Thoracic aorta (tissue), 2 donors: ENCODE measurements around the gene GPR162. TPM values are rescaled to one million over a fixed set of nuclear protein-coding genes. Genes with fewer than 3 reads are reported as not detected.

Source experiments
- ATAC-seq: fragments of 150-250 bp; one replicate; pipeline ENCODE4 v1.8.0; 2017; ENCODE audit warnings: low read depth; ENCODE audit not compliant: insufficient number of reproducible peaks, low FRiP score
- DNase-seq: peaks from one replicate; pipeline ENCODE4 v3.0.0-alpha.2; 2020; ENCODE audit warnings: low spot score
- H3K27ac ChIP-seq, 2 donors: fragments of 200-600 bp; sonication (generic); 1 replicate in 1 of 2; 2 replicates in 1 of 2; pipeline ENCODE4 v1.5.1; 2016; ENCODE audit warnings: mild to moderate bottlenecking in 2 of 2, moderate library complexity in 2 of 2
- H3K27me3 ChIP-seq: fragments of 200-600 bp; sonication (generic); replicated peaks from 2 replicates; pipeline ENCODE4 v1.6.0; 2016; ENCODE audit warnings: mild to moderate bottlenecking; ENCODE audit not compliant: insufficient read depth
- H3K36me3 ChIP-seq: fragments of 200-600 bp; sonication (generic); one replicate; pipeline ENCODE4 v1.5.1; 2016
- H3K4me1 ChIP-seq, 2 donors: fragments of 200-600 bp; sonication (generic); 1 replicate in 1 of 2; 2 replicates in 1 of 2; pipeline versions ENCODE4 v1.5.1 to v1.6.0; 2016; ENCODE audit warnings: low read depth in 2 of 2, mild to moderate bottlenecking in 1 of 2; ENCODE audit not compliant: control insufficient read depth in 1 of 2
- H3K4me3 ChIP-seq: fragments of 200-600 bp; sonication (generic); 2 replicates; pipeline ENCODE4 v1.5.1; 2016; ENCODE audit warnings: mild to moderate bottlenecking
- H3K9me3 ChIP-seq: fragments of 200-600 bp; sonication (generic); 2 replicates; pipeline ENCODE4 v1.5.1; 2016
- CTCF ChIP-seq: fragments of 200-600 bp; sonication (generic); IDR thresholded peaks from one replicate; pipeline ENCODE4 v1.5.1; 2019; ENCODE audit warnings: antibody characterized with exemption
- total RNA-seq, 2 donors: library from RNA; depleted of rRNA; stranded (reverse); fragments of >200 nt; gene quantifications; one replicate each; pipeline versions ENCODE4 v1.1.0 to v1.2.3, GENCODE V29; 2016

Gene GPR162
- total RNA-seq, 2 donors from 2014 or later: 1.1 to 3.1 TPM

- no peak for TF ChIP-seq CTCF
These were observed 960 bp downstream of the GPR162 start for GRCh38 chr12:6822426-6823135.

DNA sequence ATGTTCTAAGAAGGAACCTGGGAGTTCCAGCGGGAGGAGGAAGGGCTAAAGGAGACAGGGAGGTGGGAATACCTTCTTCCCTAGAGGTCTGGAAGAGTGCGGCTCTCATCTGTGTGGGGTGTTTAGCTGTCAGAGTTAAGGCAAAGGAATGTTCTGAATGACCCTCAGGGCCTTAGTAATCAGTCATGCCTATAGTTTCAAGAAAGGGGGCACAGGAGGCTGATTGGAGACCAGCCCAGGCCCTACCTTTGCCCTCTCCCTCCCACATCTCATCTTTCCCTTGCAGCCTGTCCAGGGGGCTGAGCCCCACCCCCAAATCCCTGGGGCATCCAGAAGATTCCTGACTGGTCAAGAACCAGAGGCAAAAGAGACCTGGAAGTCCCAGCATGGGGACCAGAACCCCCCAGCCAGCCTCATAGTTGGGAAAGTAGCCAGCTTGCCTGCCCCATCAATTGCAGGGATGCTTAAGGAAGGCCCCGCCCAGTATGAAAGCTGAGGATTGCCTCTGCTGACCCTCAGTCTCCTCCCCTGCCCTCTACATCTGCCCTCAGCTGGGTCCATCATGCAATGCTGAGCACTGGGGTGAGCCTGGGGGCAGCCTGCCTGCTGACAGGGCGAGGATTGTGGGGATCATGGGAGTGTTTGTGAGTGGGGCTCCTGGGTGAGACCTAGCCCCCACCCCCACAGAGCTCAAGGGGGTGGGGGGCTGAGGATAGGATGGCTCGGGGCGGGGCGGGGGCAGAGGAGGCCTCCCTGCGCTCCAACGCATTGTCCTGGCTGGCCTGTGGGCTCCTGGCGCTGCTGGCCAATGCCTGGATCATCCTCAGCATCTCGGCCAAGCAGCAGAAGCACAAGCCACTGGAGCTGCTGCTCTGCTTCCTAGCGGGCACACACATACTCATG, 1.8 kb downstream of the GPR162 start:
- no peak for TF ChIP-seq CTCF
- no peak overlapping the region for H3K27ac ChIP-seq
- peaks cover 10% of the 10 kb centered on the region for H3K27me3 ChIP-seq
- no peaks in the 10 kb centered on the region for H3K36me3 ChIP-seq
- H3K4me3 ChIP-seq: no peak overlapping the region
- H3K9me3 ChIP-seq: no peaks in the 10 kb centered on the region
- no peak for ATAC-seq
- DNase-seq: no peak
- peaks cover 12 to 39% of the 10 kb centered on the region in 2 donors for H3K4me1 ChIP-seq

More at GRCh38 chr12:6822426-6823135, 960 bp downstream of the GPR162 start:
- peaks cover 12 to 39% of the 10 kb centered on the region in 2 donors for H3K4me1 ChIP-seq
- DNase-seq: no peak
- no peak overlapping the region for H3K4me3 ChIP-seq
- no peak overlapping the region for H3K27ac ChIP-seq
- ATAC-seq: no peak
- H3K9me3 ChIP-seq: no peaks in the 10 kb centered on the region
- peaks cover 10% of the 10 kb centered on the region for H3K27me3 ChIP-seq
- no peaks in the 10 kb centered on the region for H3K36me3 ChIP-seq

DNA sequence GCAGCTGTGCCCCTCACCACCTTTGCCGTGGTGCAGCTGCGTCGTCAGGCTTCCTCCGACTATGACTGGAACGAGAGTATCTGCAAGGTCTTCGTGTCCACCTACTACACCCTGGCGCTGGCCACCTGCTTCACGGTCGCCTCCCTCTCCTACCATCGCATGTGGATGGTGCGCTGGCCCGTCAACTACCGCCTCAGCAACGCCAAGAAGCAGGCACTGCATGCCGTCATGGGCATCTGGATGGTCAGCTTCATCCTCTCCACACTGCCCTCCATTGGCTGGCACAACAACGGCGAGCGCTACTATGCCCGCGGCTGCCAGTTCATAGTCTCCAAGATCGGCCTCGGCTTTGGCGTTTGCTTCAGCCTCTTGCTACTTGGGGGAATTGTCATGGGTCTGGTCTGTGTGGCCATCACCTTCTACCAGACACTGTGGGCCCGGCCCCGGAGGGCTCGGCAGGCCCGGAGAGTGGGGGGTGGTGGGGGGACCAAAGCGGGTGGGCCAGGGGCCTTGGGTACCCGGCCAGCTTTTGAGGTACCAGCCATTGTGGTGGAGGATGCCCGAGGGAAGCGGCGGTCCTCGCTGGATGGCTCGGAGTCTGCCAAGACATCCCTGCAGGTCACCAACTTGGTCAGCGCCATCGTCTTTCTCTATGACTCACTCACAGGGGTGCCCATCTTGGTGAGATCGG, 2.6 kb downstream of the GPR162 start:
- peaks cover 12 to 39% of the 10 kb centered on the region in 2 donors for H3K4me1 ChIP-seq
- DNase-seq (no peak), ATAC-seq (no peak)
- peaks cover 10% of the 10 kb centered on the region for H3K27me3 ChIP-seq
- H3K4me3 ChIP-seq: no peak overlapping the region
- no peak overlapping the region for H3K27ac ChIP-seq
- TF ChIP-seq CTCF: no peak
- no peaks in the 10 kb centered on the region for H3K36me3 ChIP-seq
- H3K9me3 ChIP-seq: no peaks in the 10 kb centered on the region

- no peak overlapping the region for H3K27ac ChIP-seq
- H3K36me3 ChIP-seq: no peaks in the 10 kb centered on the region
- ATAC-seq (no peak), DNase-seq (no peak)
- no peaks in the 10 kb centered on the region for H3K9me3 ChIP-seq
- no peak for TF ChIP-seq CTCF
- H3K27me3 ChIP-seq: peaks cover 10% of the 10 kb centered on the region
- H3K4me3 ChIP-seq: peak overlapping the region; percentile 54
- peaks cover 12 to 46% of the 10 kb centered on the region in 2 donors for H3K4me1 ChIP-seq
These were observed 3.3 kb downstream of the GPR162 start for GRCh38 chr12:6824901-6825381.
